PC-9 (cell line): ENCODE data around the gene ZNF48. TPM values are rescaled to one million over a fixed set of nuclear protein-coding genes. Genes with fewer than 3 reads are reported as not detected.
A peak's percentile ranks its signal among the peaks of the same experiment; 100 is the strongest.

Experiments used
- BruUV-seq: library from RNA; stranded (reverse); fragments of 400-500 nt; replicated peaks from 2 replicates; lab custom pipeline; 2021; lab: Mats Ljungman, UMichigan
- CTCF ChIA-PET: fragments of 300-600 bp; sonication (Branson Sonifier 250); formaldehyde crosslinking; loops from one replicate; lab custom pipeline; 2022; ENCODE audit warnings: antibody characterized with exemption; lab: Charles Lee
- POLR2A ChIA-PET: fragments of 300-600 bp; sonication (Branson Sonifier 250); formaldehyde crosslinking; loops from one replicate; lab custom pipeline; 2022; ENCODE audit warnings: antibody characterized with exemption; ENCODE audit not compliant: unreplicated experiment; lab: Charles Lee
- DNase-seq, 2 experiments: peaks; one replicate each; pipeline versions ENCODE4 v3.0.0 to v3.0.0-alpha.2; 2015 to 2022; ENCODE audit warnings: mixed read lengths in 1 of 2
- H2AFZ ChIP-seq: fragments of 200-600 bp; sonication (generic); 2 replicates; pipeline ENCODE4 v1.8.1; 2017; ENCODE audit warnings: antibody characterized with exemption
- H3F3A ChIP-seq: fragments of 200-600 bp; sonication (generic); 2 replicates; pipeline ENCODE4 v1.8.1; 2017; ENCODE audit warnings: antibody characterized with exemption, mild to moderate bottlenecking, low read depth; ENCODE audit not compliant: insufficient read depth
- H3K27ac ChIP-seq: fragments of 200-600 bp; sonication (generic); 2 replicates; pipeline ENCODE4 v1.6.1; 2016; ENCODE audit warnings: mixed run types
- H3K27me3 ChIP-seq: fragments of 200-600 bp; sonication (generic); 2 replicates; pipeline ENCODE4 v1.6.1; 2016; ENCODE audit warnings: low read depth, mixed run types; ENCODE audit not compliant: insufficient read depth
- H3K36me3 ChIP-seq: fragments of 200-600 bp; sonication (generic); 2 replicates; pipeline ENCODE4 v1.6.1; 2016; ENCODE audit warnings: low read depth, mixed run types
- H3K4me1 ChIP-seq: fragments of 200-600 bp; sonication (generic); replicated peaks from 2 replicates; pipeline ENCODE4 v1.6.1; 2016; ENCODE audit warnings: mixed run types; ENCODE audit not compliant: insufficient read depth
- H3K4me2 ChIP-seq: fragments of 200-600 bp; sonication (generic); 2 replicates; pipeline ENCODE4 v1.6.1; 2017; ENCODE audit warnings: mixed run types
- H3K4me3 ChIP-seq: fragments of 200-600 bp; sonication (generic); 2 replicates; pipeline ENCODE4 v1.6.1; 2016; ENCODE audit warnings: mixed run types
- H3K79me2 ChIP-seq: fragments of 200-600 bp; sonication (generic); 2 replicates; pipeline ENCODE4 v1.6.1; 2017; ENCODE audit warnings: low read depth, mixed run types
- H3K9me2 ChIP-seq: fragments of 200-600 bp; sonication (generic); 2 replicates; pipeline ENCODE4 v1.8.1; 2017; ENCODE audit warnings: mild to moderate bottlenecking; ENCODE audit not compliant: insufficient read depth
- H3K9me3 ChIP-seq: fragments of 200-600 bp; sonication (generic); 2 replicates; pipeline ENCODE4 v1.8.1; 2016; ENCODE audit warnings: low read depth; ENCODE audit not compliant: insufficient read depth
- H4K20me1 ChIP-seq: fragments of 200-600 bp; sonication (generic); 2 replicates; pipeline ENCODE4 v1.8.1; 2017; ENCODE audit not compliant: insufficient read depth
- CTCF ChIP-seq: fragments of 200-600 bp; sonication (generic); conservative IDR thresholded peaks from 2 replicates; pipeline ENCODE4 v1.6.1; 2017; ENCODE audit warnings: mixed run types, antibody characterized with exemption, mild to moderate bottlenecking, moderate library complexity
- EZH2 ChIP-seq: fragments of 200-600 bp; sonication (generic); IDR thresholded peaks from 2 replicates; pipeline ENCODE4 v1.8.0; 2017; ENCODE audit warnings: antibody characterized with exemption, low read depth
- intact Hi-C: fragments of 100-400 bp; cut with micrococcal nuclease; formaldehyde crosslinking; loops from one replicate; pipeline ENCODE4 v1.10.0; 2022; ENCODE audit not compliant: unreplicated experiment
- total RNA-seq: library from RNA; stranded (reverse); gene quantifications from 2 replicates; pipeline ENCODE4 v1.2.3, GENCODE V29; 2021

Gene ZNF48
- total RNA-seq, 1 experiment from 2014 or later, result 20.1 TPM

- H3K36me3 ChIP-seq, result peaks cover 13% of the 10 kb centered on the region; the same call in 1 of the 2 replicates
- peaks cover 6% of the 10 kb centered on the region for H4K20me1 ChIP-seq
- no peak overlapping the region for H2AFZ ChIP-seq
- H3K9me2 ChIP-seq, result no peaks in the 10 kb centered on the region
- H3F3A ChIP-seq, result peaks cover 46% of the 10 kb centered on the region
- H3K79me2 ChIP-seq, result peaks cover 22% of the 10 kb centered on the region
- DNase-seq, result no peak
- no peaks in the 10 kb centered on the region for H3K9me3 ChIP-seq
- TF ChIP-seq CTCF (no peak), EZH2 (no peak)
- H3K4me1 ChIP-seq, result peaks cover 19% of the 10 kb centered on the region
- H3K4me2 ChIP-seq, result peak overlapping the region; percentile 83
- ChIA-PET CTCF (interaction anchor here (0.6 to 0.7 kb wide), 2 partner anchors 17 to 76 kb away, joined by 3 read pairs; partner anchors contain the start of gene DCTPP1), POLR2A (interaction anchor here (0.7 kb wide), 1 partner anchor 196 kb away, joined by 6 read pairs; no protein-coding TSS in a partner anchor)
- intact Hi-C loops, result loop anchor here (2.0 kb wide), 2 partner anchors 55 to 289 kb away; partner anchors contain the start of gene ALDOA
- no peak overlapping the region for H3K27ac ChIP-seq
- H3K4me3 ChIP-seq, result peak overlapping the region; percentile 99
- H3K27me3 ChIP-seq, result no peaks in the 10 kb centered on the region
- BruUV-seq, result no TSS peak
These were observed 41.6 kb upstream of the ZNF48 start for GRCh38 chr16:30353438-30354129.

- TF ChIP-seq CTCF (no peak), EZH2 (no peak)
These were observed 40.6 kb upstream of the ZNF48 start for GRCh38 chr16:30354423-30355143.

More at GRCh38 chr16:30354423-30355143, 40.6 kb upstream of the ZNF48 start:
- POLR2A ChIA-PET, result interaction anchor here (0.7 to 1.0 kb wide), 3 partner anchors 16 to 197 kb away, joined by 4 to 7 read pairs (median 6); partner anchors contain the start of gene ZNF771
- peak overlapping the region; percentile 88 for H2AFZ ChIP-seq
- H3K4me3 ChIP-seq, result peak overlapping the region; percentile 99
- H3K27me3 ChIP-seq, result no peaks in the 10 kb centered on the region
- CTCF ChIA-PET, result interaction anchor here (0.6 to 1.2 kb wide), 3 partner anchors 16 to 75 kb away, joined by 3 to 4 read pairs (median 3); partner anchors contain the start of gene DCTPP1
- H3K4me1 ChIP-seq, result peaks cover 19% of the 10 kb centered on the region
- intact Hi-C loops, result loop anchor here (1.0 to 5.0 kb wide), 7 partner anchors 19 to 304 kb away; partner anchors contain the start of genes ALDOA, FBRS, TBX6 and ZNF48
- peaks cover 6% of the 10 kb centered on the region for H4K20me1 ChIP-seq
- H3K27ac ChIP-seq, result peak overlapping the region; percentile 82
- peak overlapping the region; percentile 83 for H3K4me2 ChIP-seq
- H3K79me2 ChIP-seq, result peaks cover 22% of the 10 kb centered on the region
- peaks cover 17% of the 10 kb centered on the region; the same call in 1 of the 2 replicates for H3K36me3 ChIP-seq
- no peaks in the 10 kb centered on the region for H3K9me3 ChIP-seq
- no peaks in the 10 kb centered on the region for H3K9me2 ChIP-seq
- TSS peak; percentile 42 for BruUV-seq
- peaks cover 38% of the 10 kb centered on the region for H3F3A ChIP-seq
- peak in 1 of 2 experiments; percentile 16 for DNase-seq
